ENCODE measurements around the gene LORICRIN.

DNA sequence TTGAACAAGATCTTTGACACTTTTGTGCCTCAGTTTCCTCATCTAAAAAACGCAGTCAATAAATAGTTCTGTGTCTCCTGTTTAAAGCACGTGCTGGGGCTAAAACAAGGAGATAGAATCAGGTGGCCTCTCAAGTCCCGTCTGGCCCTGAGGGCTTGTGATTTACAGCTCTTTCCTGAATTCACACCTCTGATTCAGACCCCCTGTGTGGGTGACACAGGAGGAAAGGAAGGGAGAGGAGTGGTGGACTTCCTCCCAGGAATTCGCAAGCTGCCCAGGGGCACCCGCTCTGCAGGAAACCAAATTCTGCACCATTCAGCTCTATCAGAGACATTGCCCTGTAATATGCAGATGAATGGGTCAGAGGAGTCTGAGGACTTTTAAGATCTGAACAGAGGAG is 47.3 kb upstream of the LORICRIN start:
- TF ChIP-seq POLR2A (IDR thresholded peaks at IDR 0.05; ENCODE audit: low read depth, low read length) (no peak), POLR2AphosphoS5 (IDR thresholded peaks at IDR 0.05; ENCODE audit: low read depth, low read length) (no peak)
